Measurements from ENCODE around the gene ARHGEF17.
A peak's percentile ranks its signal among the peaks of the same experiment; 100 is the strongest.

The ARHGEF17 gene

GRCh38 chr11:73295241-73295995, 12.7 kb upstream of the ARHGEF17 start:
- POLR2A ChIA-PET = interaction anchor here (1.0 kb wide), 1 partner anchor 12 kb away, joined by 3 read pairs; no protein-coding TSS in a partner anchor
- no peak overlapping the region for H3K4me3 ChIP-seq (ENCODE audit: low read depth, low read length)
- peak; percentile 94 for TF ChIP-seq CTCF (IDR thresholded peaks at IDR 0.05; ENCODE audit: insufficient read depth, low read length, missing control alignments)
- DNase-seq (ENCODE audit: low read depth, low spot score) = no peak
- CTCF ChIA-PET = interaction anchor here (0.6 to 28.8 kb wide), 31 partner anchors 11 to 366 kb away, joined by 3 to 605 read pairs (median 4); partner anchors contain the start of genes ARHGEF17 and P2RY6

GRCh38 chr11:73295996-73296318, 12.1 kb upstream of the ARHGEF17 start:
- no peak for TF ChIP-seq CTCF (IDR thresholded peaks at IDR 0.05; ENCODE audit: insufficient read depth, low read length, missing control alignments)
- ChIA-PET CTCF (interaction anchor here (0.6 to 28.8 kb wide), 8 partner anchors 11 to 365 kb away, joined by 3 to 605 read pairs (median 24); partner anchors contain the start of gene ARHGEF17), POLR2A (no interaction called here)
- no peak for DNase-seq (ENCODE audit: low read depth, low spot score)
- H3K4me3 ChIP-seq (ENCODE audit: low read depth, low read length) = no peak overlapping the region

- TF ChIP-seq CTCF (IDR thresholded peaks at IDR 0.05; ENCODE audit: insufficient read depth, low read length, missing control alignments) = no peak
- DNase-seq (ENCODE audit: low read depth, low spot score) = no peak
- H3K4me3 ChIP-seq (ENCODE audit: low read depth, low read length) = no peak overlapping the region
- ChIA-PET POLR2A (no interaction called here), CTCF (interaction anchor here (1.2 to 28.8 kb wide), 9 partner anchors 3 to 114 kb away, joined by 3 to 605 read pairs (median 27); partner anchors contain the start of gene ARHGEF17)
Observed at GRCh38 chr11:73296501-73297230, 11.4 kb upstream of the ARHGEF17 start.

GRCh38 chr11:73297231-73297590, 10.9 kb upstream of the ARHGEF17 start:
- CTCF ChIA-PET = interaction anchor here (1.1 to 28.8 kb wide), 10 partner anchors 4 to 114 kb away, joined by 3 to 605 read pairs (median 10); partner anchors contain the start of gene ARHGEF17
- no peak for DNase-seq (ENCODE audit: low read depth, low spot score)
- POLR2A ChIA-PET = no interaction called here
- TF ChIP-seq CTCF (IDR thresholded peaks at IDR 0.05; ENCODE audit: insufficient read depth, low read length, missing control alignments) = no peak
- no peak overlapping the region for H3K4me3 ChIP-seq (ENCODE audit: low read depth, low read length)

GRCh38 chr11:73297702-73298101, 10.4 kb upstream of the ARHGEF17 start:
- H3K4me3 ChIP-seq (ENCODE audit: low read depth, low read length) = no peak overlapping the region
- ChIA-PET POLR2A (interaction anchor here (1.0 kb wide), 1 partner anchor 12 kb away, joined by 3 read pairs; no protein-coding TSS in a partner anchor), CTCF (interaction anchor here (0.8 to 28.8 kb wide), 16 partner anchors 4 to 121 kb away, joined by 3 to 605 read pairs (median 5); partner anchors contain the start of gene ARHGEF17)
- DNase-seq (ENCODE audit: low read depth, low spot score) = no peak
- TF ChIP-seq CTCF (IDR thresholded peaks at IDR 0.05; ENCODE audit: insufficient read depth, low read length, missing control alignments) = no peak

GRCh38 chr11:73298233-73298632, 9.8 kb upstream of the ARHGEF17 start:
- no peak for TF ChIP-seq CTCF (IDR thresholded peaks at IDR 0.05; ENCODE audit: insufficient read depth, low read length, missing control alignments)
- no peak for DNase-seq (ENCODE audit: low read depth, low spot score)
- CTCF ChIA-PET = interaction anchor here (0.8 to 28.8 kb wide), 15 partner anchors 5 to 121 kb away, joined by 3 to 605 read pairs (median 5); partner anchors contain the start of gene ARHGEF17

More at GRCh38 chr11:73298233-73298632, 9.8 kb upstream of the ARHGEF17 start:
- H3K4me3 ChIP-seq (ENCODE audit: low read depth, low read length) = no peak overlapping the region
- POLR2A ChIA-PET = interaction anchor here (1.0 kb wide), 1 partner anchor 11 kb away, joined by 3 read pairs; no protein-coding TSS in a partner anchor

Data from AG04449 (cell line).